ENCODE results near the gene PTS.
A peak's percentile ranks its signal among the peaks of the same experiment; 100 is the strongest.

The PTS gene

DNA sequence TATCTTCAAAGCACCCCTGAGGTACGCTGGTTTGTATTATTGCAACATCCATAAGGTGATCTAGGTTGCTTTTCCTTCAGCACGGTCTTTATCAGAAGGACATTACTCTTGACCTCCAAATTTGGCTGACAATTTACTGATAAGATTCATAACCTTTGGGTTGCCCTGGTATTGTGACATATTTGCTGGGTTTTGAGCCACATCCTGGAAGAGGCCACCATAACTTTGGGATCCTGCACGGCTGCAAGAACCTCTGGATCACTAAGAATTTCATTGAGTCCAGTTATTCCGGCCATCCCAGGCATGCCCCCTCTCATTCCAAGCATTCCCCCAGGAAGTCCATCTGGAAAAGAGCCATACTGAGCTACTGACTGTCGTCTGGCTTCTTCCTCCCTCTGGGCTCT lies 41.0 kb downstream of the PTS start:
- Histone ChIP-seq H3K36me3 (ENCODE audit: control insufficient read depth, insufficient read depth, low read length, severe bottlenecking) (no peaks in the 10 kb centered on the region), H3K9ac (ENCODE audit: low read length) (no peak overlapping the region), H3K4me1 (ENCODE audit: control insufficient read depth, insufficient read depth, low read length) (peaks cover 5% of the 10 kb centered on the region), H3K27me3 (replicated peaks; ENCODE audit: control insufficient read depth, insufficient read depth, low read length) (no peaks in the 10 kb centered on the region), H3K9me3 (ENCODE audit: control insufficient read depth, low read length) (no peaks in the 10 kb centered on the region), H3K4me3 (ENCODE audit: low read length) (no peak overlapping the region)
- no peak for DNase-seq (ENCODE audit: low read depth)

DNA sequence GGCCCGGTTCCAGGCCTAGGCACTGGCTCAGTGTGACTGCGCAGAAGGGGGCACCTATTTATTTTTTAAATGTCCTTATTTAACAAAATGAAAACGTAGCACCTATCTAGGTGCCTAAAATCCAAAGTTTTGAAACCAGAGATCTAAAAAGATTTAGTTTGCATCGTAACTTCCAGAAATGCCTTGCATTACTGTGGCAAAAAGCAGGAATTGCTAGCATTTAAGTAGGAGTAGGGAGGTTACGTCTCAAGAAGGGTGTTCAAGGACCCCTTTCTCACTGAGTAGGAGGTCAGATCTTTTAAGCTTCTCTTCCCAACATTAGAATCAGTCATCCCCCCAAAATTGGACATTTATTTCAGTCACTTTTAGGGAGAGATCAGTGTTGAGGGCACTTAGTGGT lies 42.2 kb downstream of the PTS start:
- H3K4me3 ChIP-seq (ENCODE audit: low read length) = no peak overlapping the region
- H3K9me3 ChIP-seq (ENCODE audit: control insufficient read depth, low read length) = no peaks in the 10 kb centered on the region
- DNase-seq (ENCODE audit: low read depth) = no peak
- H3K27me3 ChIP-seq (replicated peaks; ENCODE audit: control insufficient read depth, insufficient read depth, low read length) = no peaks in the 10 kb centered on the region
- no peak overlapping the region for H3K9ac ChIP-seq (ENCODE audit: low read length)
- no peaks in the 10 kb centered on the region for H3K36me3 ChIP-seq (ENCODE audit: control insufficient read depth, insufficient read depth, low read length, severe bottlenecking)
- H3K4me1 ChIP-seq (ENCODE audit: control insufficient read depth, insufficient read depth, low read length) = peaks cover 5% of the 10 kb centered on the region

DNA sequence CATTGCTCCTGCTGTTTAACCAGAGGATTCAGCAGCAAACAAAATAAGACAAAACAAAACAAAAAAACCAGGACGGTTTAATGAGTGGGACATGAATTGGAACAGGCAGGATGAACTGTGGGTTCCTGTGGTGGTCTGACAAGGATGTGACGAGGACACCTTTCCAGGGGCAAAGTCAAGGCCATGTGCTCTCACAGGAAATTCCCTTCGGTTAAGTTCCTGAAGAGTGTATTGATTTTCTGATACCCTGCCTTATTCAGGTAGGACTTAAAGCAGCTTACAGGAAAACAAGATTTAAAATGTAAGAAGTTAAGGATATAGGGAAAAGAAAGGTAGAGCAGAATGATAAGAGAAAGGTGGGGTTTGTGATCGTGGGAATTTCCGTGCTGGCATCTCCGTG lies 42.9 kb downstream of the PTS start:
- DNase-seq (ENCODE audit: low read depth) = no peak
- Histone ChIP-seq H3K9ac (ENCODE audit: low read length) (no peak overlapping the region), H3K36me3 (ENCODE audit: control insufficient read depth, insufficient read depth, low read length, severe bottlenecking) (no peaks in the 10 kb centered on the region), H3K27me3 (replicated peaks; ENCODE audit: control insufficient read depth, insufficient read depth, low read length) (no peaks in the 10 kb centered on the region), H3K9me3 (ENCODE audit: control insufficient read depth, low read length) (no peaks in the 10 kb centered on the region), H3K4me1 (ENCODE audit: control insufficient read depth, insufficient read depth, low read length) (peaks cover 5% of the 10 kb centered on the region), H3K4me3 (ENCODE audit: low read length) (no peak overlapping the region)

DNA sequence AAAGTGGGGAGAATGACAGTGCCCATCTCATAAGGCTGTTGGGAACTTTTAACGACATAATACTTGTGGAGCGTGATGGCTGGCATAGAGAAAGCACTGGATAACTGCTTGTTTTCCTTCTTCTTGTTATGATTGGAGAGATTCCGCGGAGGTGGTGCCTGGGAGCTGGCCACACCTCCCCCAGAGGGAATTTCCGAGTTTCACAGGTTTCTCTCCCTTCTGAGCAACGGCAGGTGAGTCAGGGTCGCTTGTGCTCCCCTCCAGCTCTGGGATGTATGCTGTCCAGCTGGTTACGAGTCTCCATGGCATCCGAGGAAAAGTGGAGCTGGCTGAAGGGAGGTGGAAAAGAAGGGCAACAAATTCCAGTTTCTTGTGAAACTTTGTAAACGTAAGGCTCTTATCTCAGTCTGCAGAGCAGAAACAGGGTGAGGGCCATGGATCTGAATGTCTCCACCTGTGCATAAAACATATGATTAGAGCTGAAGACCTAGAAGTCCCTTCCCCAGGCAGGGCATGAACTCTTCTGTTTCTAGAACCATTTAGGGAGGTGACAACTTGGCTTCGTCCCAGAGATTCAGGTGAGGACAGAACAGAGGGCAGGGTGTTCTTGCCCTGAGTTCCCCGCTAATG lies 44.4 kb downstream of the PTS start:
- no peak for DNase-seq (ENCODE audit: low read depth)
- Histone ChIP-seq H3K9ac (ENCODE audit: low read length) (no peak overlapping the region), H3K9me3 (ENCODE audit: control insufficient read depth, low read length) (no peaks in the 10 kb centered on the region), H3K36me3 (ENCODE audit: control insufficient read depth, insufficient read depth, low read length, severe bottlenecking) (no peaks in the 10 kb centered on the region), H3K27me3 (replicated peaks; ENCODE audit: control insufficient read depth, insufficient read depth, low read length) (no peaks in the 10 kb centered on the region), H3K4me1 (ENCODE audit: control insufficient read depth, insufficient read depth, low read length) (peaks cover 5% of the 10 kb centered on the region), H3K4me3 (ENCODE audit: low read length) (no peak overlapping the region)

DNA sequence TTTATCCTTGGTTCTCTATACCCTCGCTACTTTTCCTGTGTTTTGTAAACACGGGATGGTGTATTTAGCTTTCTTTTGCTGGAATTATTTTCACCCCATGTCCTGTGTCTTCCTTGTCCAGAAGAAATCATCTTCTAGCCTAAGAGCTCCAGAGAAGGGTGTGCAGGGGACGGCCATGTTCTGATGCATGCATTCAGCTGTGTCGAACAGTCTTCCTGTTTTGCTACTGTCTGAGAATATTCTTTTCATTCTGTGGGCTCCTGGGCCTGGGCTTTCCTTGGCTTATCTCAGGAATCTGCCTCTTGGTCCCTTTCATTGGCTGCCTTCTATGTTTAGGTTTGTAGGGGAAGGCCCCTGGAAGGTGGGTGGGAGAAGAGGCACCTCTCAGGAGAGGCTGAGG lies 45.0 kb downstream of the PTS start:
- peaks cover 5% of the 10 kb centered on the region for H3K4me1 ChIP-seq (ENCODE audit: control insufficient read depth, insufficient read depth, low read length)
- no peaks in the 10 kb centered on the region for H3K9me3 ChIP-seq (ENCODE audit: control insufficient read depth, low read length)
- no peak for DNase-seq (ENCODE audit: low read depth)
- no peak overlapping the region for H3K9ac ChIP-seq (ENCODE audit: low read length)
- H3K27me3 ChIP-seq (replicated peaks; ENCODE audit: control insufficient read depth, insufficient read depth, low read length) = no peaks in the 10 kb centered on the region
- H3K36me3 ChIP-seq (ENCODE audit: control insufficient read depth, insufficient read depth, low read length, severe bottlenecking) = no peaks in the 10 kb centered on the region
- H3K4me3 ChIP-seq (ENCODE audit: low read length) = no peak overlapping the region

DNA sequence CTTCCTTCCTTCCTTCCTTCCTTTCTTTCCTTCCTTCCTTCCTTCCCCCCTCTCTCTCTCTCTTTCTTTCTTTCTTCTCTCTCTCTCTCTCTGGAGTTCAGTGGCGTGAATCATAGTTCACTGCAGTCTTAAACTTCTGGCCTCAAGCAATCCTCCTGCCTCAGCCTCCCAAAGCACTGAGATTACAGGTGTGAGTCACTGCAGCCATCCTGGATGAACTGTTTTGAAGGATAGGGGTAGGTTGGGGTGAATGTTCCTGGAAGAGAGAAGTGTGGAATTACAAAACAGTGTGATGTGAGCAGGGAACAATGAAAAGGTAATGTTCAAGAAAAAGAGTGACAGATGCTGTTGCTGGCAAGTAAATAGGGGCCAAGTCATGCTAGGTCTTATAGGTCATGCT lies 46.8 kb downstream of the PTS start:
- H3K9me3 ChIP-seq (ENCODE audit: control insufficient read depth, low read length) = no peaks in the 10 kb centered on the region
- H3K9ac ChIP-seq (ENCODE audit: low read length) = no peak overlapping the region
- H3K4me3 ChIP-seq (ENCODE audit: low read length) = no peak overlapping the region
- H3K36me3 ChIP-seq (ENCODE audit: control insufficient read depth, insufficient read depth, low read length, severe bottlenecking) = no peaks in the 10 kb centered on the region
- no peak for DNase-seq (ENCODE audit: low read depth)
- no peaks in the 10 kb centered on the region for H3K4me1 ChIP-seq (ENCODE audit: control insufficient read depth, insufficient read depth, low read length)
- no peaks in the 10 kb centered on the region for H3K27me3 ChIP-seq (replicated peaks; ENCODE audit: control insufficient read depth, insufficient read depth, low read length)

DNA sequence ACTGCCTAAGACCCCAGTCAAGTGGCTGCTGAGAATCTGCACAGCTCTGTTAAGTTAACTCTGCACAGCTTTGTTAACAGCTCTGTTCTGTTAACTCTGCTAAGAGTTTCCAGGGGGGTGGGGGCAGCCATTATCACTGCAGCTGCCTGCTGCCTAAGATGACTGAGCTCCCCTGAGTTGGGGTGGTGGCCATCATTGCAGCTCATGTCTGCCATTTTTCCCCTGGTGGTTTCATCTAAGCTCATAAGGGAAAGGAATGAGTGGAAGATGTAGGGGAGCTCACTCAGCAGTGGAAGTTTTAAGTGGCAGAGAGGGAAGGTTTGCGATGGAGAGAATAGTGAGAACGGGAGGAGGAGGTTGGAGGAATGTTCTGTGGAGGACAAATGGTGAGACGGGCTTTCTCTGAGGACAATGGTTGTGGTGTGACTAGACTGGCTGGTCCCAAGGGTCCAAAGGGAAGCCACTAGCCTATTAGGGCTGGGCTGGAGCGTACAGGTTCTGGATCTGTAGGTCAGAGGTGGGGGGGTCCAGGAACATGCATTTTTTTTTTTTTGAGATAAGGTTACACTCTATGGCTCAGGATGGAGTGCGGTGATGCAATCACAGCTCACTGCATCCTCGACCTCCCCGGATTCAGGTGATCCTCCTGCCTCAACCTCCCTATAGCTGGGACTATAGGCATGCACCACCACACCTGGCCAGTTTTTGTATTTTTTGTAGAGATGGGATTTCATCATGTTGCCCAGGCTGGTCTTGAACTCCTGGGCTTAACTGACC lies 48.0 kb downstream of the PTS start:
- Histone ChIP-seq H3K4me1 (ENCODE audit: control insufficient read depth, insufficient read depth, low read length) (no peaks in the 10 kb centered on the region), H3K27me3 (replicated peaks; ENCODE audit: control insufficient read depth, insufficient read depth, low read length) (no peaks in the 10 kb centered on the region)
- DNase-seq (ENCODE audit: low read depth) = no peak

DNA sequence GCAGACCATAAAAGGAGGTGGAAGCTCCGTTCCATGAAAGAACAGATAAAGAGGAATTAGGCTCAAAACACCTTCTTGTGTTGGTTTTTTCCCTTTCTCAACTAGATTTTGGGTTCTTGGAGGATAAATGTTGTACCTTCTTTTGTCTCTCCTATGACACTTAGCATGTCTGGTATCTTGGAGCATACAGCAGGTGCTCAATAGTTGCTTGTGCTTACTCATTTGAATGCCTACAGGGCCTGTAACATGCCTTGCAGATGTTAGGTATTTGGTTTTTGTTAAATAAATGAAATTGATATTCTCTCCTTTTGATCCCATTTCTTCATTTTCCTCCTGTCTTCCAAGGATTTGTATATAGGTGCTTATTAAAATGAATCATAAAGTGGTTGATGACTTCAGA lies 50.8 kb downstream of the PTS start:
- Histone ChIP-seq H3K9ac (ENCODE audit: low read length) (no peak overlapping the region), H3K9me3 (ENCODE audit: control insufficient read depth, low read length) (no peaks in the 10 kb centered on the region), H3K27me3 (replicated peaks; ENCODE audit: control insufficient read depth, insufficient read depth, low read length) (no peaks in the 10 kb centered on the region)

More for the DNA sequence above, 48.0 kb downstream of the PTS start:
- no peaks in the 10 kb centered on the region for H3K9me3 ChIP-seq (ENCODE audit: control insufficient read depth, low read length)
- H3K9ac ChIP-seq (ENCODE audit: low read length) = no peak overlapping the region
- no peaks in the 10 kb centered on the region for H3K36me3 ChIP-seq (ENCODE audit: control insufficient read depth, insufficient read depth, low read length, severe bottlenecking)
- no peak overlapping the region for H3K4me3 ChIP-seq (ENCODE audit: low read length)

DNA sequence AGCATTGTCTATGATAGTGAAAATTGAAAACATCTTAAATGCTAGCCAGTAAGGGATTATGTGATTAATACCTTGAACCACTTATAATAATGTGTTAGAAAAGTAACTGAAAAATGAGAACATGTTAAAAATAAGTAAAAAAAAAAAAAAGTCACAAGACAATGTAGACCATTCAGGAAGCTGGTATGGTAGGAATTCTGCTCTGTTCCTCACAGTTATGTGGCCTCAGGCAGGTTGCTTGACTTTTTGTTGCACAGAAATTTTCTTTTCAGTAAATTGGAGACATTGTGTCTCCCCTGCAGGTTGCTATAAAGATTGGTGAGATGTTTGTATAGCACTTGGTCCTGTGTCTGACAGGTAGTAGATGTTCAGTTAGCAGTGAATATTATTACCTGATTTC lies 51.7 kb downstream of the PTS start:
- H3K36me3 ChIP-seq (ENCODE audit: control insufficient read depth, insufficient read depth, low read length, severe bottlenecking) = no peaks in the 10 kb centered on the region
- no peaks in the 10 kb centered on the region for H3K27me3 ChIP-seq (replicated peaks; ENCODE audit: control insufficient read depth, insufficient read depth, low read length)
- peak; percentile 64 for DNase-seq (ENCODE audit: low read depth)
- peaks cover 4% of the 10 kb centered on the region for H3K4me1 ChIP-seq (ENCODE audit: control insufficient read depth, insufficient read depth, low read length)
- no peaks in the 10 kb centered on the region for H3K9me3 ChIP-seq (ENCODE audit: control insufficient read depth, low read length)
- no peak overlapping the region for H3K4me3 ChIP-seq (ENCODE audit: low read length)
- no peak overlapping the region for H3K9ac ChIP-seq (ENCODE audit: low read length)

More for the DNA sequence above, 50.8 kb downstream of the PTS start:
- H3K4me3 ChIP-seq (ENCODE audit: low read length) = no peak overlapping the region
- H3K4me1 ChIP-seq (ENCODE audit: control insufficient read depth, insufficient read depth, low read length) = peaks cover 4% of the 10 kb centered on the region
- no peak for DNase-seq (ENCODE audit: low read depth)
- H3K36me3 ChIP-seq (ENCODE audit: control insufficient read depth, insufficient read depth, low read length, severe bottlenecking) = no peaks in the 10 kb centered on the region

DNA sequence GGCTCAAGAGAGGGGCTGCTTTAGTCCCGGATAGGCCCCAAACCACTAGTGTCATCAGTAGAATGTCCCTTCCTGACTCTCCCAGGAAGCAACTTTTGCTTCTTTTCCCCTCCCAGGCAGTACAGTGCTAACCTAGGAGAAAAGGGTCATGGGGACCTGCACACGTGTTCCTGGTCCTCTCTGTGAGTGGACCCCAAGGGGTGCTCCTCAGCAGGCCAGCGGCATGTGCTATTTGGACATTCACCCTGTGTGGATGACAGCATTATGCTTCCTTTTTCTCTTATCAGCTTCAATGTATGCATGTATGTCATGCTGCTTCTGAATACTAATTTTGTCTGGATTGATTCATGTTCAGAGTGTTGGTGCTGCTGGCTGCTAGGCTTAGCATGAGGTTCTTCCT lies 52.6 kb downstream of the PTS start:
- Histone ChIP-seq H3K9me3 (ENCODE audit: control insufficient read depth, low read length) (no peaks in the 10 kb centered on the region), H3K4me3 (ENCODE audit: low read length) (no peak overlapping the region), H3K27me3 (replicated peaks; ENCODE audit: control insufficient read depth, insufficient read depth, low read length) (no peaks in the 10 kb centered on the region), H3K9ac (ENCODE audit: low read length) (no peak overlapping the region), H3K4me1 (ENCODE audit: control insufficient read depth, insufficient read depth, low read length) (peaks cover 4% of the 10 kb centered on the region), H3K36me3 (ENCODE audit: control insufficient read depth, insufficient read depth, low read length, severe bottlenecking) (no peaks in the 10 kb centered on the region)
- DNase-seq (ENCODE audit: low read depth) = no peak

DNA sequence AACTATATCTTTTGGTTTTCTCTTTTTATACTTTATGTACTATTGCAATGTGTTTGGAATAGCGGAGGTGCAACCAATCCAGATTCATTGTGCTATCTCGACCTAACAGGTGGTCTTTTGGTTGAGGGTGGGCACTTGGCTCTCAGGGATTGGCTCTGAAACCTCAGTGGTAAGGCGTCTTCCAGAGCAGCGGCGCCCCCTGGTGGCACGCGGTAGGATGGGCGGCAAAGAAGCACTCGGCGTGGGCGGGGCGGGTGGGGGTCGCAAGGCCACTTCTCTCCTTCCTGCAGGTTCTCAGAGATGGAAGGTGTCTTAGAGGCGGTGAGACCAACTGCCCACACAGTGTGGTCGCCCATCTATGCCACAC lies 53.7 kb downstream of the PTS start:
- Histone ChIP-seq H3K9me3 (ENCODE audit: control insufficient read depth, low read length) (no peaks in the 10 kb centered on the region), H3K4me1 (ENCODE audit: control insufficient read depth, insufficient read depth, low read length) (peaks cover 4% of the 10 kb centered on the region), H3K27me3 (replicated peaks; ENCODE audit: control insufficient read depth, insufficient read depth, low read length) (no peaks in the 10 kb centered on the region), H3K4me3 (ENCODE audit: low read length) (peak overlapping the region; percentile 83), H3K36me3 (ENCODE audit: control insufficient read depth, insufficient read depth, low read length, severe bottlenecking) (no peaks in the 10 kb centered on the region), H3K9ac (ENCODE audit: low read length) (peak overlapping the region; percentile 55)
- DNase-seq (ENCODE audit: low read depth) = peak; percentile 84
